Stimulated activated CD4-positive, alpha-beta T cell treated with anti-CD3 and anti-CD28 coated beads, Interleukin-1b, Interleukin-23, amount 100 ng/mL, for 1 hour (primary cell): ENCODE results near the gene TTC21B.

Experiments
- DNase-seq, 2 donors: peaks; one replicate each; pipeline ENCODE4 v3.0.0-alpha.2; 2020; ENCODE audit warnings: low read depth in 2 of 2

TTC21B gene

GRCh38 chr2:165924946-165925345, 28.6 kb downstream of the TTC21B start:
- DNase-seq = no peak

- no peak for DNase-seq
These were observed 32.8 kb downstream of the TTC21B start for GRCh38 chr2:165920748-165921147.

GRCh38 chr2:165913636-165914035, 39.9 kb downstream of the TTC21B start:
- no peak for DNase-seq

- DNase-seq = no peak
These were observed 41.6 kb downstream of the TTC21B start for GRCh38 chr2:165911981-165912380.

- DNase-seq = no peak
These were observed 42.3 kb downstream of the TTC21B start for GRCh38 chr2:165911231-165911630.

GRCh38 chr2:165909466-165909865, 44.1 kb downstream of the TTC21B start:
- no peak for DNase-seq

- no peak for DNase-seq
These were observed 47.7 kb downstream of the TTC21B start for GRCh38 chr2:165905854-165906253.

- DNase-seq = no peak
These were observed 48.3 kb downstream of the TTC21B start for GRCh38 chr2:165905269-165905668.

- DNase-seq = no peak
These were observed 49.1 kb downstream of the TTC21B start for GRCh38 chr2:165904432-165904831.

GRCh38 chr2:165903406-165903805, 50.2 kb downstream of the TTC21B start:
- no peak for DNase-seq

GRCh38 chr2:165902934-165903333, 50.6 kb downstream of the TTC21B start:
- no peak for DNase-seq

GRCh38 chr2:165901620-165902298, 51.8 kb downstream of the TTC21B start:
- no peak for DNase-seq

GRCh38 chr2:165899311-165899710, 54.3 kb downstream of the TTC21B start:
- no peak for DNase-seq

- DNase-seq = no peak
These were observed 55.2 kb downstream of the TTC21B start for GRCh38 chr2:165898381-165898780.

- DNase-seq = no peak
These were observed 55.9 kb downstream of the TTC21B start for GRCh38 chr2:165897726-165898125.

- DNase-seq = no peak
These were observed 56.5 kb downstream of the TTC21B start for GRCh38 chr2:165897074-165897473.

- DNase-seq = no peak
These were observed 57.6 kb downstream of the TTC21B start for GRCh38 chr2:165895974-165896373.

GRCh38 chr2:165893556-165893955, 60.0 kb downstream of the TTC21B start:
- no peak for DNase-seq

- no peak for DNase-seq
These were observed 61.0 kb downstream of the TTC21B start for GRCh38 chr2:165892526-165892925.

GRCh38 chr2:165891943-165892342, 61.6 kb downstream of the TTC21B start:
- no peak for DNase-seq

- no peak for DNase-seq
These were observed 62.2 kb downstream of the TTC21B start for GRCh38 chr2:165891345-165891744.

GRCh38 chr2:165889798-165890197, 63.8 kb downstream of the TTC21B start:
- DNase-seq = no peak

GRCh38 chr2:165889158-165889557, 64.4 kb downstream of the TTC21B start:
- no peak for DNase-seq

GRCh38 chr2:165888171-165888570, 65.4 kb downstream of the TTC21B start:
- no peak for DNase-seq
